HL-60/S4 (cell line): Measurements from ENCODE around the gene KLF2.

ENCODE experiments used
- in situ Hi-C: fragments of 300-500 bp; cut with MboI; formaldehyde crosslinking; loops from 2 replicates; pipeline ENCODE4 v1.14.3; 2022; ENCODE audit warnings: low sequenced_read_pairs

The KLF2 gene

GRCh38 chr19:16363133-16363851 lies 38.7 kb downstream of the KLF2 start:
- in situ Hi-C loops = no loop called here

GRCh38 chr19:16363852-16364230 lies 39.2 kb downstream of the KLF2 start:
- in situ Hi-C loops = no loop called here

GRCh38 chr19:16364231-16364865 lies 39.7 kb downstream of the KLF2 start:
- in situ Hi-C loops = no loop called here

GRCh38 chr19:16365300-16365996 lies 40.8 kb downstream of the KLF2 start:
- in situ Hi-C loops = no loop called here

- in situ Hi-C loops = no loop called here
Measured at GRCh38 chr19:16366056-16366432, 41.4 kb downstream of the KLF2 start.

GRCh38 chr19:16366433-16367260 lies 42.0 kb downstream of the KLF2 start:
- in situ Hi-C loops = no loop called here

- in situ Hi-C loops = no loop called here
Measured at GRCh38 chr19:16367261-16367683, 42.6 kb downstream of the KLF2 start.

GRCh38 chr19:16368385-16369305 lies 44.0 kb downstream of the KLF2 start:
- in situ Hi-C loops = no loop called here

- in situ Hi-C loops = no loop called here
Measured at GRCh38 chr19:16369306-16369663, 44.7 kb downstream of the KLF2 start.

GRCh38 chr19:16369664-16370576 lies 45.3 kb downstream of the KLF2 start:
- in situ Hi-C loops = no loop called here

GRCh38 chr19:16370641-16371391 lies 46.2 kb downstream of the KLF2 start:
- in situ Hi-C loops = no loop called here

- in situ Hi-C loops = no loop called here
Measured at GRCh38 chr19:16371540-16371986, 46.9 kb downstream of the KLF2 start.

- in situ Hi-C loops = no loop called here
Measured at GRCh38 chr19:16372065-16372915, 47.7 kb downstream of the KLF2 start.

GRCh38 chr19:16373079-16373478 lies 48.5 kb downstream of the KLF2 start:
- in situ Hi-C loops = no loop called here

GRCh38 chr19:16373532-16373931 lies 48.9 kb downstream of the KLF2 start:
- in situ Hi-C loops = no loop called here

GRCh38 chr19:16373989-16374388 lies 49.4 kb downstream of the KLF2 start:
- in situ Hi-C loops = no loop called here

GRCh38 chr19:16374436-16374835 lies 49.8 kb downstream of the KLF2 start:
- in situ Hi-C loops = no loop called here
